Measurements from ENCODE around the gene ECE1.
"Not testable (repeated sequence)": the region's sequence is repeated elsewhere in the genome, so short reads cannot be mapped to it uniquely, and the experiment has no call there.

GRCh38 chr1:21285386-21285785 lies 4.9 kb downstream of the ECE1 start:
- TF ChIP-seq, protein P1, sequence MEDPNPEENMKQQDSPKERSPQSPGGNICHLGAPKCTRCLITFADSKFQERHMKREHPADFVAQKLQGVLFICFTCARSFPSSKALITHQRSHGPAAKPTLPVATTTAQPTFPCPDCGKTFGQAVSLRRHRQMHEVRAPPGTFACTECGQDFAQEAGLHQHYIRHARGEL (CRISPR knock-in tag; IDR thresholded peaks at IDR 0.05), result not testable (repeated sequence)
- not testable (repeated sequence) for TF ChIP-seq TRIM24 (CRISPR knock-in tag; IDR thresholded peaks at IDR 0.05)

All from HepG2 (cell line).